ENCODE results near the gene KCNH3. TPM values are rescaled to one million over a fixed set of nuclear protein-coding genes. Genes with fewer than 3 reads are reported as not detected.
A peak's percentile ranks its signal among the peaks of the same experiment; 100 is the strongest.

Gene KCNH3
- polyA plus RNA-seq, 1 donor (not counting 4 experiments of a cell fraction or from before 2014, with no cell fraction given), result 0.08 TPM

DNA sequence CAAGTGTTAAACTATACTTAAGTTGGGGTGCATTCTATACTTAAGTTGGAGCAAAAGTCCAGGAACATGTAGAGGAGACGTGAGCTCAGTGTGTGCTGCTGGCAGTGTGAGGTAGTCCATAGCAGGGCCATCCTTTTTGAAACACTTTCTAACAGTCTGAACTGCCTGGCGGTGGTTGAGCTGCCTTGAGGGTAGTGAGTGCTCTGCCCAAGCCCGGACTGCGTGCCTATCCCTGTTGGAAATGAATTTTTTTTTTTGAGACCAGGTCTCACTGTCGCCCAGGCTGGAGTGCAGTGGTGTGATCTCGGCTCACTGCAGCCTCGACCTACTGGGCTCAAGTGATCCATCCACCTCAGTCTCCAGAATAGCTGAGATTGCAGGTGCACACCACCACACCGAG lies 14.1 kb downstream of the KCNH3 start:
- no peak overlapping the region for H3K4me3 ChIP-seq (ENCODE audit: control insufficient read depth in 2 of 3, extremely low read depth in 1 of 3, insufficient read depth in 2 of 3, low read depth in 1 of 3, low read length in 3 of 3)
- TF ChIP-seq, protein P1, sequence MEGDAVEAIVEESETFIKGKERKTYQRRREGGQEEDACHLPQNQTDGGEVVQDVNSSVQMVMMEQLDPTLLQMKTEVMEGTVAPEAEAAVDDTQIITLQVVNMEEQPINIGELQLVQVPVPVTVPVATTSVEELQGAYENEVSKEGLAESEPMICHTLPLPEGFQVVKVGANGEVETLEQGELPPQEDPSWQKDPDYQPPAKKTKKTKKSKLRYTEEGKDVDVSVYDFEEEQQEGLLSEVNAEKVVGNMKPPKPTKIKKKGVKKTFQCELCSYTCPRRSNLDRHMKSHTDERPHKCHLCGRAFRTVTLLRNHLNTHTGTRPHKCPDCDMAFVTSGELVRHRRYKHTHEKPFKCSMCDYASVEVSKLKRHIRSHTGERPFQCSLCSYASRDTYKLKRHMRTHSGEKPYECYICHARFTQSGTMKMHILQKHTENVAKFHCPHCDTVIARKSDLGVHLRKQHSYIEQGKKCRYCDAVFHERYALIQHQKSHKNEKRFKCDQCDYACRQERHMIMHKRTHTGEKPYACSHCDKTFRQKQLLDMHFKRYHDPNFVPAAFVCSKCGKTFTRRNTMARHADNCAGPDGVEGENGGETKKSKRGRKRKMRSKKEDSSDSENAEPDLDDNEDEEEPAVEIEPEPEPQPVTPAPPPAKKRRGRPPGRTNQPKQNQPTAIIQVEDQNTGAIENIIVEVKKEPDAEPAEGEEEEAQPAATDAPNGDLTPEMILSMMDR (optimal IDR thresholded peaks at IDR 0.05 in 1 of 3, IDR thresholded peaks at IDR 0.05 in 1 of 3, conservative IDR thresholded peaks at IDR 0.05 in 1 of 3; ENCODE audit: extremely low read depth in 1 of 3, insufficient read depth in 2 of 3, low read length in 3 of 3), result no peak
- no peak for TF ChIP-seq EZH2 (IDR thresholded peaks at IDR 0.05; ENCODE audit: low read length)
- H3K9me3 ChIP-seq (ENCODE audit: control insufficient read depth, low read depth, low read length), result no peaks in the 10 kb centered on the region
- no peak overlapping the region for H3K9ac ChIP-seq (ENCODE audit: control insufficient read depth, extremely low read depth, insufficient read depth, low read length)
- H4K20me1 ChIP-seq (ENCODE audit: control insufficient read depth, extremely low read depth, insufficient read depth, low read length), result no peaks in the 10 kb centered on the region
- peaks cover 19% of the 10 kb centered on the region for H3K4me1 ChIP-seq (ENCODE audit: control insufficient read depth, extremely low read depth, insufficient read depth, low read length)
- H3K4me2 ChIP-seq (ENCODE audit: control insufficient read depth, extremely low read depth, insufficient read depth, low read depth, low read length), result no peak overlapping the region
- H3K27me3 ChIP-seq (ENCODE audit: control insufficient read depth, extremely low read depth, insufficient read depth, low read length), result peaks cover 51% of the 10 kb centered on the region
- no peak overlapping the region for H2AFZ ChIP-seq (ENCODE audit: control insufficient read depth, low read length)
- H3K27ac ChIP-seq (ENCODE audit: control insufficient read depth, insufficient read depth, low read length), result no peak overlapping the region
- peaks cover 3 to 5% of the 10 kb centered on the region in 2 experiments for H3K36me3 ChIP-seq (ENCODE audit: control insufficient read depth in 2 of 2, extremely low read depth in 1 of 2, insufficient read depth in 2 of 2, low read length in 2 of 2)
- dilution Hi-C loops (cut with MboI; ENCODE audit: extremely low pct_ligation_motif_present, low sequenced_read_pairs), result no loop called here
- no peaks in the 10 kb centered on the region for H3K9me1 ChIP-seq (ENCODE audit: control insufficient read depth, extremely low read depth, insufficient read depth, low read length)
- DNase-seq (ENCODE audit: low read depth, low spot score), result no peak
- H3K79me2 ChIP-seq (ENCODE audit: control insufficient read depth, insufficient read depth, low read length), result no peaks in the 10 kb centered on the region
- no peak for FAIRE-seq

DNA sequence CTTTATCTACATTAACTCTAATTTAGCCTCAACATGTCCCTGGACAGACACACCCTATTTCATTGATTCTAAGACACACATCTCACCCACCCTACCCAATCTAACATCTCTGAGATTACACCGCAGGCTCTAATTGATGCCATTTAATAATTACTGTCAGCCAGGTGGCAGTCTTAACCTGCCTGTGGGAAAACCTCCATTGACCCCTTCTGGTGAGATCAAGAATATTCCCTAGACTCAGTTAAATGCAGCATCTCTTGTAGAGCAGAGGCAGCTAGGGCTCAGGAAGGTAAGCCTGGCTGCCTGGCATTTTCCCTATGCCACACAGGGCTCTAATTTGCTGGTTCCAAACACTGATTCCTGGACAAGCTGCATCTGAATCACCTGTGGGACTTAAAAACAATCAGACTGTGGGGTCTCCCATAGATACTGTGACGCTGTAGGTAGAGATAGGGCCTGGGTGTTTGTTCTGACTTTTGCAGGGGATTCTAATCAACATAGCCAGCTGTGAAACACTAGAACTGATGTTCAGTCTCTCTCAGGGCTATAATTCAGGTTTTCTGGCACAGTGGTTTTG lies 14.8 kb downstream of the KCNH3 start:
- peaks cover 5 to 6% of the 10 kb centered on the region in 2 experiments for H3K36me3 ChIP-seq (ENCODE audit: control insufficient read depth in 2 of 2, extremely low read depth in 1 of 2, insufficient read depth in 2 of 2, low read length in 2 of 2)
- H3K4me1 ChIP-seq (ENCODE audit: control insufficient read depth, extremely low read depth, insufficient read depth, low read length), result peaks cover 12% of the 10 kb centered on the region
- H4K20me1 ChIP-seq (ENCODE audit: control insufficient read depth, extremely low read depth, insufficient read depth, low read length), result no peaks in the 10 kb centered on the region
- DNase-seq (ENCODE audit: low read depth, low spot score), result no peak
- no peaks in the 10 kb centered on the region for H3K9me1 ChIP-seq (ENCODE audit: control insufficient read depth, extremely low read depth, insufficient read depth, low read length)
- no peak overlapping the region for H3K4me2 ChIP-seq (ENCODE audit: control insufficient read depth, extremely low read depth, insufficient read depth, low read depth, low read length)
- no peak for TF ChIP-seq EZH2 (IDR thresholded peaks at IDR 0.05; ENCODE audit: low read length)
- TF ChIP-seq, protein P1 (optimal IDR thresholded peaks at IDR 0.05 in 1 of 3, IDR thresholded peaks at IDR 0.05 in 1 of 3, conservative IDR thresholded peaks at IDR 0.05 in 1 of 3; ENCODE audit: extremely low read depth in 1 of 3, insufficient read depth in 2 of 3, low read length in 3 of 3), result peak; percentile 72 to 88 (median 72)
- no peak overlapping the region for H3K27ac ChIP-seq (ENCODE audit: control insufficient read depth, insufficient read depth, low read length)
- FAIRE-seq, result peak; percentile 78
- no peaks in the 10 kb centered on the region for H3K79me2 ChIP-seq (ENCODE audit: control insufficient read depth, insufficient read depth, low read length)
- dilution Hi-C loops (cut with MboI; ENCODE audit: extremely low pct_ligation_motif_present, low sequenced_read_pairs), result no loop called here
- H2AFZ ChIP-seq (ENCODE audit: control insufficient read depth, low read length), result no peak overlapping the region
- no peaks in the 10 kb centered on the region for H3K9me3 ChIP-seq (ENCODE audit: control insufficient read depth, low read depth, low read length)
- peaks cover 44% of the 10 kb centered on the region for H3K27me3 ChIP-seq (ENCODE audit: control insufficient read depth, extremely low read depth, insufficient read depth, low read length)
- no peak overlapping the region for H3K9ac ChIP-seq (ENCODE audit: control insufficient read depth, extremely low read depth, insufficient read depth, low read length)
- H3K4me3 ChIP-seq (ENCODE audit: control insufficient read depth in 2 of 3, extremely low read depth in 1 of 3, insufficient read depth in 2 of 3, low read depth in 1 of 3, low read length in 3 of 3), result no peak overlapping the region
